DOHH2 (cell line): Measurements from ENCODE around the gene CNGA1.
A peak's percentile ranks its signal among the peaks of the same experiment; 100 is the strongest.

Source experiments
- H3F3A ChIP-seq: fragments of 200-600 bp; sonication (generic), shearing (Covaris generic); 2 replicates; pipeline ENCODE4 v1.6.0; 2016; ENCODE audit warnings: antibody characterized with exemption, mild to moderate bottlenecking; ENCODE audit not compliant: control insufficient read depth, insufficient read depth
- H3K27ac ChIP-seq: fragments of 200-600 bp; sonication (generic); 2 replicates; pipeline ENCODE4 v1.5.1; 2014; ENCODE audit warnings: low read depth, mild to moderate bottlenecking, low read length, moderate library complexity
- H3K27me3 ChIP-seq: fragments of 200-600 bp; sonication (generic); 2 replicates; pipeline ENCODE4 v1.6.1; 2014; ENCODE audit warnings: mild to moderate bottlenecking, low read length, mixed read lengths; ENCODE audit not compliant: control insufficient read depth
- H3K36me3 ChIP-seq: fragments of 200-600 bp; sonication (generic); 2 replicates; pipeline ENCODE4 v1.6.1; 2014; ENCODE audit warnings: mild to moderate bottlenecking, low read length, moderate library complexity, mixed read lengths; ENCODE audit not compliant: control insufficient read depth
- H3K4me1 ChIP-seq: fragments of 200-600 bp; sonication (generic); 2 replicates; pipeline ENCODE4 v1.6.1; 2014; ENCODE audit warnings: mild to moderate bottlenecking, low read length, mixed read lengths; ENCODE audit not compliant: control insufficient read depth
- H3K4me2 ChIP-seq: fragments of 200-600 bp; sonication (generic); 2 replicates; pipeline ENCODE4 v1.6.0; 2014; ENCODE audit warnings: mild to moderate bottlenecking, low read length, moderate library complexity
- H3K4me3 ChIP-seq: fragments of 200-600 bp; sonication (generic); 2 replicates; pipeline ENCODE4 v1.5.1; 2014; ENCODE audit warnings: mild to moderate bottlenecking, low read length, mixed read lengths
- H3K79me2 ChIP-seq: fragments of 200-600 bp; sonication (generic); 2 replicates; pipeline ENCODE4 v1.6.1; 2014; ENCODE audit warnings: mild to moderate bottlenecking, low read length, mixed read lengths; ENCODE audit not compliant: control insufficient read depth
- H3K9me2 ChIP-seq: fragments of 200-600 bp; sonication (generic); replicated peaks from 2 replicates; pipeline ENCODE4 v1.6.1; 2014; ENCODE audit warnings: mild to moderate bottlenecking, low read length, mixed read lengths; ENCODE audit not compliant: control insufficient read depth
- H3K9me3 ChIP-seq: fragments of 200-600 bp; sonication (generic); 2 replicates; pipeline ENCODE4 v1.6.1; 2014; ENCODE audit warnings: antibody characterized with exemption, low read length, mixed read lengths; ENCODE audit not compliant: control insufficient read depth, insufficient read depth
- H4K20me1 ChIP-seq: fragments of 200-600 bp; sonication (generic); 2 replicates; pipeline ENCODE4 v1.6.0; 2014; ENCODE audit warnings: low read depth, mild to moderate bottlenecking, antibody characterized with exemption, low read length, moderate library complexity; ENCODE audit not compliant: control insufficient read depth, insufficient read depth
- CTCF ChIP-seq: fragments of 200-600 bp; sonication (generic); IDR thresholded peaks from one replicate; pipeline ENCODE4 v1.5.1; 2014; ENCODE audit warnings: antibody characterized with exemption, mild to moderate bottlenecking, low read depth, low read length; ENCODE audit not compliant: poor library complexity, severe bottlenecking
- EZH2phosphoT487 ChIP-seq: fragments of 200-600 bp; sonication (generic); IDR thresholded peaks from 2 replicates; pipeline ENCODE4 v1.6.1; 2017; ENCODE audit warnings: borderline replicate concordance, mild to moderate bottlenecking, antibody characterized with exemption, low read length, moderate library complexity, mixed read lengths

The CNGA1 gene

GRCh38 chr4:47936336-47936735 is 80.1 kb downstream of the CNGA1 start:
- Histone ChIP-seq H3K27me3 (no peaks in the 10 kb centered on the region), H4K20me1 (no peaks in the 10 kb centered on the region), H3K4me2 (no peak overlapping the region), H3K27ac (no peak overlapping the region), H3K9me2 (no peaks in the 10 kb centered on the region), H3K79me2 (no peaks in the 10 kb centered on the region), H3K4me1 (no peaks in the 10 kb centered on the region), H3K36me3 (no peaks in the 10 kb centered on the region), H3K9me3 (0 out of 2 replicates have a peak, but pooled peaks cover 5% of the 10 kb centered on the region), H3F3A (no peaks in the 10 kb centered on the region), H3K4me3 (no peak overlapping the region)
- no peak for TF ChIP-seq CTCF
- TF ChIP-seq EZH2phosphoT487 = no peak

DNA sequence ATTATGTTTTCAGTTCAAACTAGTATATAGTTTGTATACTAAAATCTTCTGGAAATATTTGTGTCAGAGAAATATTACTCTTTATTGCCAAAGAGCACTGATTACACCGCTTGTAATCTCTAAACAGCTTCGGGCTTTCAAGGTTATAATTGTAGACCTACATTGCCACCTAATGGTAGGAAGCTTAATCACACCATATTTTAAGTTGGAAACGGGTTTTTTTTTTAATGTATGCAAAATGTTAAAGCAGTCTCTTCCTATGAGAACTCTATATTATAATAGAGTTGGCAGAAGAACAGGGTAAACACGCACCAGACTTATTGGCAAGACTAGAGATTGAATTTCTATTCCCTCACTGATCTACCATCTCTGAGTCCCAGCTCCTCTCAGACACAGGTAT is 82.6 kb downstream of the CNGA1 start:
- H3K36me3 ChIP-seq = no peaks in the 10 kb centered on the region
- 0 out of 2 replicates have a peak, but pooled peaks cover 5% of the 10 kb centered on the region for H3K9me3 ChIP-seq
- no peak overlapping the region for H3K4me2 ChIP-seq
- H4K20me1 ChIP-seq = no peaks in the 10 kb centered on the region
- H3K9me2 ChIP-seq = no peaks in the 10 kb centered on the region
- H3K79me2 ChIP-seq = no peaks in the 10 kb centered on the region
- H3K27me3 ChIP-seq = no peaks in the 10 kb centered on the region
- TF ChIP-seq CTCF = peak; percentile 59
- no peak for TF ChIP-seq EZH2phosphoT487
- no peaks in the 10 kb centered on the region for H3F3A ChIP-seq
- H3K27ac ChIP-seq = no peak overlapping the region
- H3K4me3 ChIP-seq = no peak overlapping the region
- H3K4me1 ChIP-seq = peaks cover 10% of the 10 kb centered on the region

DNA sequence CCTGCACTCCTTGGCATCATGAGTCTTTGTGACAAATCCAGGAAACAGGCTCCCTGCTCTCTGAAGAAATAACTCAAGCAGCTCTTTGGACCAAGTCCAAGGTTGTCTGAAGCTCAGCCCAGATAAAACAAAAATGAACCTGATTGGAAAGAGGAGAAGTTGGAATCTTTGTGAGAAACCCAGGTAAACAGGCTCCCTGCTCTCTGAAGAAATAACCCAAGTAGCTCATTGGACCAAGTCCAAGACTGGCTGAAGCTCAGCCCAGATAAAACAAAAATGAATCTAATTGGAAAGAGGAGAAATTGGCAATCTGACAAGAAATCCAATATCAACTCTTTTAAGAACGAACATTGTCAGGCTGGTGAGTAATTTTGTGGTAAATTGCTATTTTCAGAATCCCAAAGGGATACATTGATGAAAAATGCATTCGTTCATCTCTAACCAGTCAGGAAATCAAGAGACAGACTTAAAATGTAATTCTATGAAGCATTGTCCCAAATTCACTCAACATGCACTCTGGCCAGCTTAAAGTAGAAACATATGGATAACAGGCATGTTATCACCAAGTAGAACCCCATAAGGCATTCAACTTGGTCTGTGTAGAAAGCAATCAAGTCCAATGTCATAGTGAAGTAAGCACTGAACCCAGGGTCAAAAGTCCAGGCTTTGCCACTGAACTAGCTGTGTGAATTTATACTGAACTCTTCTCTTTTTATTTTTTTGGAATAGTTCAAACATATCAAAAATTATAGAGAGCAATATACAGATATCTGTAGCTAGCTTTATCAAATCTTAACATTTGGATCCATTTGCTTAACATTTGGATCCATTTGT is 85.3 kb downstream of the CNGA1 start:
- Histone ChIP-seq H3K27me3 (no peaks in the 10 kb centered on the region), H3K36me3 (no peaks in the 10 kb centered on the region), H4K20me1 (no peaks in the 10 kb centered on the region), H3K4me3 (no peak overlapping the region), H3K27ac (no peak overlapping the region), H3K79me2 (no peaks in the 10 kb centered on the region), H3K9me3 (0 out of 2 replicates have a peak, but pooled peaks cover 5% of the 10 kb centered on the region), H3F3A (no peaks in the 10 kb centered on the region), H3K4me1 (peaks cover 18% of the 10 kb centered on the region), H3K9me2 (no peaks in the 10 kb centered on the region), H3K4me2 (no peak overlapping the region)
- TF ChIP-seq EZH2phosphoT487 (no peak), CTCF (no peak)
